HepG2 (cell line): Measurements from ENCODE around the gene PFKFB2. TPM values are rescaled to one million over a fixed set of nuclear protein-coding genes. Genes with fewer than 3 reads are reported as not detected.

Source experiments
- GATA4 ChIP-seq: sonication (generic); IDR thresholded peaks from 2 replicates; pipeline ENCODE4 v1.6.1; 2016; ENCODE audit warnings: antibody characterized with exemption, low read depth, borderline replicate concordance
- HOXA7 ChIP-seq: sonication (generic); formaldehyde crosslinking; IDR thresholded peaks from 2 replicates; pipeline ENCODE4 v1.8.1; 2022; ENCODE audit warnings: mild to moderate bottlenecking, missing genetic modification reagents, moderate library complexity
- ISL2 ChIP-seq: sonication (generic); formaldehyde crosslinking; IDR thresholded peaks from 2 replicates; pipeline ENCODE4 v1.5.0; 2020; ENCODE audit warnings: missing genetic modification reagents
- MED13 ChIP-seq: sonication (generic); formaldehyde crosslinking; IDR thresholded peaks from 2 replicates; pipeline ENCODE4 v1.5.0; 2020; ENCODE audit warnings: missing genetic modification reagents
- NR1H2 ChIP-seq: sonication (generic); formaldehyde crosslinking; IDR thresholded peaks from 2 replicates; pipeline ENCODE4 v1.8.1; 2022; ENCODE audit warnings: low read depth, missing genetic modification reagents, borderline replicate concordance
- NR2C2 ChIP-seq: sonication (generic); formaldehyde crosslinking; IDR thresholded peaks from 2 replicates; pipeline ENCODE4 v1.4.0; 2020; ENCODE audit warnings: missing genetic modification reagents, mild to moderate bottlenecking, moderate library complexity, borderline replicate concordance
- NR2F1 ChIP-seq, 2 experiments: fragments of 450-650 bp in 1 of 2; formaldehyde crosslinking in 1 of 2; IDR thresholded peaks; 2 replicates each; pipeline versions ENCODE4 v1.5.0 to v1.6.1; 2016 to 2020; ENCODE audit warnings: mild to moderate bottlenecking in 1 of 2, missing compliant biosample characterization in 1 of 2, missing genetic modification reagents in 1 of 2, moderate library complexity in 1 of 2
- U2AF2 ChIP-seq: fragments of 200-400 bp; formaldehyde crosslinking; IDR thresholded peaks from 2 replicates; pipeline ENCODE4 v1.6.1; 2017; ENCODE audit warnings: low read depth, mild to moderate bottlenecking, low read length
- ZNF331 ChIP-seq: sonication (generic); formaldehyde crosslinking; IDR thresholded peaks from 2 replicates; pipeline ENCODE4 v1.4.0; 2020; ENCODE audit warnings: missing genetic modification reagents
- polyA plus RNA-seq, 8 experiments: library from polyadenylated mRNA; depleted of rRNA in 3 of 8; stranded (reverse) in 7 of 8; unstranded in 1 of 8; fragments of >200 nt; fragmentation: Illumina TruSeq in 4 of 8; extraction: Trizol in 4 of 8; gene quantifications; 2 replicates each; pipeline versions ENCODE4 v1.2.1 to v1.2.3, GENCODE V29; 2011 to 2016; ENCODE audit warnings: low read depth in 4 of 8, missing spikeins in 1 of 8, mixed read lengths in 1 of 8; ENCODE audit not compliant: insufficient read depth in 1 of 8
- total RNA-seq, 5 experiments: library from RNA; depleted of rRNA; stranded (reverse); fragments of >200 nt; fragmentation: Illumina TruSeq; extraction: Trizol; gene quantifications; 2 replicates each; pipeline ENCODE4 v1.2.3, GENCODE V29; 2016; ENCODE audit warnings: low read depth in 1 of 5
- TF ChIP-seq, protein P1 (sequence below): sonication (generic); formaldehyde crosslinking; IDR thresholded peaks from 2 replicates; pipeline ENCODE4 v1.4.0; 2020; ENCODE audit warnings: missing genetic modification reagents
- TF ChIP-seq, protein P2 (sequence below): IDR thresholded peaks from 2 replicates; pipeline ENCODE4 v1.4.0; 2020; ENCODE audit warnings: mild to moderate bottlenecking, missing genetic modification reagents
- TF ChIP-seq, protein P3 (sequence below): sonication (generic); formaldehyde crosslinking; IDR thresholded peaks from 2 replicates; pipeline ENCODE4 v1.4.0; 2020; ENCODE audit warnings: missing genetic modification reagents
- TF ChIP-seq, protein P4 (sequence below): sonication (generic); formaldehyde crosslinking; IDR thresholded peaks from 2 replicates; pipeline ENCODE4 v1.4.0; 2020; ENCODE audit warnings: missing genetic modification reagents
- TF ChIP-seq, protein P5 (sequence below): IDR thresholded peaks from 2 replicates; pipeline ENCODE4 v1.6.1; 2016

PFKFB2 gene
- total and polyA plus RNA-seq, 2 of the 13 experiments (the other 11 are each of a cell fraction or from before 2014, with no cell fraction given), result 4.6 to 10.6 TPM

DNA sequence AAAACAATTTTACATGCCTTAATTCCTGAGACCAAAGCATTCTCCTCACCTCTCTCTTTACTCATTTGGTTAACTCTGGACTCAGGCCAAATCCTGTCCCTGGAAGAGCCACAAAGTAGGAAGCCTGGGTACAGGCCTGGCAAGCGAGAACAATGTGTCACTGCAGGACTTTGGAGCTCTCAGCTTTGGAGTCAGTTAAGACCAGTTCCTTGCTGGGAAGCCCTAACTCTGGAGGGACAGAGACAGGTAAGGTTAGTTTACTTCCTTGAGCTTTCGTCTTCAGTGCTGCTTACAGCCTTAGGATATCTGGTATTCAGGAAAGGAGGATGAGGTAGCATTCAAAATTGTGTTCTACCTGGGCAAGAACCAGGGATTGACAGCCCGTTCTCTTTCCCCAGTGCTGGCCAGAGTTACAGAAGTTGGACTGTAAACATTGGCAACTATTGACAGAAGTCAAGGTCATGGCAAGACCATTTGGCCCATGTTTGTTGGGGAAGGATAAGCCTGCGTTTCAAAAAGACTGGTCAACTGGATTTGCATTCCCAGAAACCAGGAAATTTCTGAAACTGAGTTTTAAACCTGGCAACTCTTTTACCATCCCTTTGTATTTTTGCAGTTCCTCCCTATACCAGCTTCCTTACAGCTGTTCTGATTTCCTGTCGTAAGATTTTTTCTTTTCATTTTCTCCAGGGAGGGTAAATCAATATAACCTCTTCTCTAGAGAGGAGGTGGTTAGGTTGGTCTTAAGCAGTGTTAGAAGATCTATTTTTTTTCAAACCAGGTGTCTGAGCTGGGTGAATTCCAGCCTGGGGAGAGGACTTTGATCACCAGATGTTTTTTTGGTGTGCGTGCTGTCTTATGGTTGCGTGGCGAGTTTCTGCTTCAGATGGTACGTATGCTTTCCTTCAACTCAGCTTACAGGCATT, 35.9 kb downstream of the PFKFB2 start, which contains the start of gene C4BPB (continued):
- TF ChIP-seq, protein P1, sequence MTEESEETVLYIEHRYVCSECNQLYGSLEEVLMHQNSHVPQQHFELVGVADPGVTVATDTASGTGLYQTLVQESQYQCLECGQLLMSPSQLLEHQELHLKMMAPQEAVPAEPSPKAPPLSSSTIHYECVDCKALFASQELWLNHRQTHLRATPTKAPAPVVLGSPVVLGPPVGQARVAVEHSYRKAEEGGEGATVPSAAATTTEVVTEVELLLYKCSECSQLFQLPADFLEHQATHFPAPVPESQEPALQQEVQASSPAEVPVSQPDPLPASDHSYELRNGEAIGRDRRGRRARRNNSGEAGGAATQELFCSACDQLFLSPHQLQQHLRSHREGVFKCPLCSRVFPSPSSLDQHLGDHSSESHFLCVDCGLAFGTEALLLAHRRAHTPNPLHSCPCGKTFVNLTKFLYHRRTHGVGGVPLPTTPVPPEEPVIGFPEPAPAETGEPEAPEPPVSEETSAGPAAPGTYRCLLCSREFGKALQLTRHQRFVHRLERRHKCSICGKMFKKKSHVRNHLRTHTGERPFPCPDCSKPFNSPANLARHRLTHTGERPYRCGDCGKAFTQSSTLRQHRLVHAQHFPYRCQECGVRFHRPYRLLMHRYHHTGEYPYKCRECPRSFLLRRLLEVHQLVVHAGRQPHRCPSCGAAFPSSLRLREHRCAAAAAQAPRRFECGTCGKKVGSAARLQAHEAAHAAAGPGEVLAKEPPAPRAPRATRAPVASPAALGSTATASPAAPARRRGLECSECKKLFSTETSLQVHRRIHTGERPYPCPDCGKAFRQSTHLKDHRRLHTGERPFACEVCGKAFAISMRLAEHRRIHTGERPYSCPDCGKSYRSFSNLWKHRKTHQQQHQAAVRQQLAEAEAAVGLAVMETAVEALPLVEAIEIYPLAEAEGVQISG (CRISPR knock-in tag), result peak; percentile 68
- TF ChIP-seq MED13 (CRISPR knock-in tag) (peak; percentile 50; the same call in 1 of the 2 replicates), ISL2 (CRISPR knock-in tag) (peak; percentile 91), NR1H2 (no peak), HOXA7 (CRISPR knock-in tag) (no peak), ZNF331 (CRISPR knock-in tag) (peak; percentile 89), NR2F1 (CRISPR knock-in tag; IDR thresholded peaks at IDR 0.05) (peak; percentile 68 to 74; a peak in 3 of 4 replicates), U2AF2 (no peak), GATA4 (peak; percentile 69; the same call in 1 of the 2 replicates), NR2C2 (CRISPR knock-in tag) (peak; percentile 78)
- TF ChIP-seq, protein P2, sequence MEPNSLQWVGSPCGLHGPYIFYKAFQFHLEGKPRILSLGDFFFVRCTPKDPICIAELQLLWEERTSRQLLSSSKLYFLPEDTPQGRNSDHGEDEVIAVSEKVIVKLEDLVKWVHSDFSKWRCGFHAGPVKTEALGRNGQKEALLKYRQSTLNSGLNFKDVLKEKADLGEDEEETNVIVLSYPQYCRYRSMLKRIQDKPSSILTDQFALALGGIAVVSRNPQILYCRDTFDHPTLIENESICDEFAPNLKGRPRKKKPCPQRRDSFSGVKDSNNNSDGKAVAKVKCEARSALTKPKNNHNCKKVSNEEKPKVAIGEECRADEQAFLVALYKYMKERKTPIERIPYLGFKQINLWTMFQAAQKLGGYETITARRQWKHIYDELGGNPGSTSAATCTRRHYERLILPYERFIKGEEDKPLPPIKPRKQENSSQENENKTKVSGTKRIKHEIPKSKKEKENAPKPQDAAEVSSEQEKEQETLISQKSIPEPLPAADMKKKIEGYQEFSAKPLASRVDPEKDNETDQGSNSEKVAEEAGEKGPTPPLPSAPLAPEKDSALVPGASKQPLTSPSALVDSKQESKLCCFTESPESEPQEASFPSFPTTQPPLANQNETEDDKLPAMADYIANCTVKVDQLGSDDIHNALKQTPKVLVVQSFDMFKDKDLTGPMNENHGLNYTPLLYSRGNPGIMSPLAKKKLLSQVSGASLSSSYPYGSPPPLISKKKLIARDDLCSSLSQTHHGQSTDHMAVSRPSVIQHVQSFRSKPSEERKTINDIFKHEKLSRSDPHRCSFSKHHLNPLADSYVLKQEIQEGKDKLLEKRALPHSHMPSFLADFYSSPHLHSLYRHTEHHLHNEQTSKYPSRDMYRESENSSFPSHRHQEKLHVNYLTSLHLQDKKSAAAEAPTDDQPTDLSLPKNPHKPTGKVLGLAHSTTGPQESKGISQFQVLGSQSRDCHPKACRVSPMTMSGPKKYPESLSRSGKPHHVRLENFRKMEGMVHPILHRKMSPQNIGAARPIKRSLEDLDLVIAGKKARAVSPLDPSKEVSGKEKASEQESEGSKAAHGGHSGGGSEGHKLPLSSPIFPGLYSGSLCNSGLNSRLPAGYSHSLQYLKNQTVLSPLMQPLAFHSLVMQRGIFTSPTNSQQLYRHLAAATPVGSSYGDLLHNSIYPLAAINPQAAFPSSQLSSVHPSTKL, result peak; percentile 92
- TF ChIP-seq, protein P3, sequence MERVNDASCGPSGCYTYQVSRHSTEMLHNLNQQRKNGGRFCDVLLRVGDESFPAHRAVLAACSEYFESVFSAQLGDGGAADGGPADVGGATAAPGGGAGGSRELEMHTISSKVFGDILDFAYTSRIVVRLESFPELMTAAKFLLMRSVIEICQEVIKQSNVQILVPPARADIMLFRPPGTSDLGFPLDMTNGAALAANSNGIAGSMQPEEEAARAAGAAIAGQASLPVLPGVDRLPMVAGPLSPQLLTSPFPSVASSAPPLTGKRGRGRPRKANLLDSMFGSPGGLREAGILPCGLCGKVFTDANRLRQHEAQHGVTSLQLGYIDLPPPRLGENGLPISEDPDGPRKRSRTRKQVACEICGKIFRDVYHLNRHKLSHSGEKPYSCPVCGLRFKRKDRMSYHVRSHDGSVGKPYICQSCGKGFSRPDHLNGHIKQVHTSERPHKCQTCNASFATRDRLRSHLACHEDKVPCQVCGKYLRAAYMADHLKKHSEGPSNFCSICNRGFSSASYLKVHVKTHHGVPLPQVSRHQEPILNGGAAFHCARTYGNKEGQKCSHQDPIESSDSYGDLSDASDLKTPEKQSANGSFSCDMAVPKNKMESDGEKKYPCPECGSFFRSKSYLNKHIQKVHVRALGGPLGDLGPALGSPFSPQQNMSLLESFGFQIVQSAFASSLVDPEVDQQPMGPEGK (CRISPR knock-in tag), result peak; percentile 73
- TF ChIP-seq, protein P4, sequence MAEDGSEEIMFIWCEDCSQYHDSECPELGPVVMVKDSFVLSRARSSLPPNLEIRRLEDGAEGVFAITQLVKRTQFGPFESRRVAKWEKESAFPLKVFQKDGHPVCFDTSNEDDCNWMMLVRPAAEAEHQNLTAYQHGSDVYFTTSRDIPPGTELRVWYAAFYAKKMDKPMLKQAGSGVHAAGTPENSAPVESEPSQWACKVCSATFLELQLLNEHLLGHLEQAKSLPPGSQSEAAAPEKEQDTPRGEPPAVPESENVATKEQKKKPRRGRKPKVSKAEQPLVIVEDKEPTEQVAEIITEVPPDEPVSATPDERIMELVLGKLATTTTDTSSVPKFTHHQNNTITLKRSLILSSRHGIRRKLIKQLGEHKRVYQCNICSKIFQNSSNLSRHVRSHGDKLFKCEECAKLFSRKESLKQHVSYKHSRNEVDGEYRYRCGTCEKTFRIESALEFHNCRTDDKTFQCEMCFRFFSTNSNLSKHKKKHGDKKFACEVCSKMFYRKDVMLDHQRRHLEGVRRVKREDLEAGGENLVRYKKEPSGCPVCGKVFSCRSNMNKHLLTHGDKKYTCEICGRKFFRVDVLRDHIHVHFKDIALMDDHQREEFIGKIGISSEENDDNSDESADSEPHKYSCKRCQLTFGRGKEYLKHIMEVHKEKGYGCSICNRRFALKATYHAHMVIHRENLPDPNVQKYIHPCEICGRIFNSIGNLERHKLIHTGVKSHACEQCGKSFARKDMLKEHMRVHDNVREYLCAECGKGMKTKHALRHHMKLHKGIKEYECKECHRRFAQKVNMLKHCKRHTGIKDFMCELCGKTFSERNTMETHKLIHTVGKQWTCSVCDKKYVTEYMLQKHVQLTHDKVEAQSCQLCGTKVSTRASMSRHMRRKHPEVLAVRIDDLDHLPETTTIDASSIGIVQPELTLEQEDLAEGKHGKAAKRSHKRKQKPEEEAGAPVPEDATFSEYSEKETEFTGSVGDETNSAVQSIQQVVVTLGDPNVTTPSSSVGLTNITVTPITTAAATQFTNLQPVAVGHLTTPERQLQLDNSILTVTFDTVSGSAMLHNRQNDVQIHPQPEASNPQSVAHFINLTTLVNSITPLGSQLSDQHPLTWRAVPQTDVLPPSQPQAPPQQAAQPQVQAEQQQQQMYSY, result peak; percentile 22; the same call in 1 of the 2 replicates
- TF ChIP-seq, protein P5, sequence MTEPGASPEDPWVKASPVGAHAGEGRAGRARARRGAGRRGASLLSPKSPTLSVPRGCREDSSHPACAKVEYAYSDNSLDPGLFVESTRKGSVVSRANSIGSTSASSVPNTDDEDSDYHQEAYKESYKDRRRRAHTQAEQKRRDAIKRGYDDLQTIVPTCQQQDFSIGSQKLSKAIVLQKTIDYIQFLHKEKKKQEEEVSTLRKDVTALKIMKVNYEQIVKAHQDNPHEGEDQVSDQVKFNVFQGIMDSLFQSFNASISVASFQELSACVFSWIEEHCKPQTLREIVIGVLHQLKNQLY (CRISPR knock-in tag), result peak; percentile 17; the same call in 1 of the 2 replicates
